ENCODE measurements around the gene PRMT7. TPM values are rescaled to one million over a fixed set of nuclear protein-coding genes. Genes with fewer than 3 reads are reported as not detected.
"Not testable (repeated sequence)": the region's sequence is repeated elsewhere in the genome, so short reads cannot be mapped to it uniquely, and the experiment has no call there.

PRMT7 gene
- total RNA-seq, 1 experiment from 2014 or later, result 47.5 TPM

DNA sequence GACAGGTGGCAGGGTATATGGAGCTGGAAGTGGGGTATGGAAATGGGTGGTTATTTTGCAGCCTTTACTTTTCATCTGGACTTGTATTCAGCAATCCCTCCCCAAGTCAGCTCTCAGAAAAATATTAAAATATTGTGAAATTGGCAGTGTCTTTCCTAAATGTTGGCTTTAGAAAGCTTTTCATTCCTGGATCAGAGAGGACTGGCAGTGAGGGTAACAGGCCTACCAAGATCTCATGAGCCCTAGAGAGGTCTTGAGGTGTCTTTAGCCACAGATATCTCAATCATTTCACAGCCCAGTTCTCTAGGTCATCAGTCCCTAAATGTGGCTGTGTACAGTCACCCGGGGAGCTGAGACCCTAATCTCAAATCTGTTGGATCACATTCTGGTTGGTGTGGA is 22.6 kb upstream of the PRMT7 start:
- ChIA-PET CTCF (interaction anchor here (0.5 kb wide), 1 partner anchor 31 kb away, joined by 3 read pairs; no protein-coding TSS in a partner anchor), POLR2A (ENCODE audit: unreplicated experiment) (interaction anchor here (0.7 kb wide), 1 partner anchor 55 kb away, joined by 3 read pairs; no protein-coding TSS in a partner anchor)
- BruUV-seq (replicated peaks), result no TSS peak
- H3K9me3 ChIP-seq (ENCODE audit: insufficient read depth, low read depth), result no peaks in the 10 kb centered on the region
- peaks cover 3% of the 10 kb centered on the region for H4K20me1 ChIP-seq (ENCODE audit: insufficient read depth)
- no peak overlapping the region for H3K4me3 ChIP-seq
- H3F3A ChIP-seq (ENCODE audit: insufficient read depth, low read depth), result no peaks in the 10 kb centered on the region
- 0 out of 2 replicates have a peak, but pooled peaks cover 4% of the 10 kb centered on the region for H3K36me3 ChIP-seq (ENCODE audit: low read depth)
- H2AFZ ChIP-seq, result no peak overlapping the region
- no peaks in the 10 kb centered on the region for H3K9me2 ChIP-seq (ENCODE audit: insufficient read depth)
- H3K27me3 ChIP-seq (ENCODE audit: insufficient read depth, low read depth), result no peaks in the 10 kb centered on the region
- TF ChIP-seq, protein P1, sequence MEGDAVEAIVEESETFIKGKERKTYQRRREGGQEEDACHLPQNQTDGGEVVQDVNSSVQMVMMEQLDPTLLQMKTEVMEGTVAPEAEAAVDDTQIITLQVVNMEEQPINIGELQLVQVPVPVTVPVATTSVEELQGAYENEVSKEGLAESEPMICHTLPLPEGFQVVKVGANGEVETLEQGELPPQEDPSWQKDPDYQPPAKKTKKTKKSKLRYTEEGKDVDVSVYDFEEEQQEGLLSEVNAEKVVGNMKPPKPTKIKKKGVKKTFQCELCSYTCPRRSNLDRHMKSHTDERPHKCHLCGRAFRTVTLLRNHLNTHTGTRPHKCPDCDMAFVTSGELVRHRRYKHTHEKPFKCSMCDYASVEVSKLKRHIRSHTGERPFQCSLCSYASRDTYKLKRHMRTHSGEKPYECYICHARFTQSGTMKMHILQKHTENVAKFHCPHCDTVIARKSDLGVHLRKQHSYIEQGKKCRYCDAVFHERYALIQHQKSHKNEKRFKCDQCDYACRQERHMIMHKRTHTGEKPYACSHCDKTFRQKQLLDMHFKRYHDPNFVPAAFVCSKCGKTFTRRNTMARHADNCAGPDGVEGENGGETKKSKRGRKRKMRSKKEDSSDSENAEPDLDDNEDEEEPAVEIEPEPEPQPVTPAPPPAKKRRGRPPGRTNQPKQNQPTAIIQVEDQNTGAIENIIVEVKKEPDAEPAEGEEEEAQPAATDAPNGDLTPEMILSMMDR (conservative IDR thresholded peaks at IDR 0.05), result no peak
- no peak for TF ChIP-seq EZH2 (IDR thresholded peaks at IDR 0.05; ENCODE audit: low read depth)
- H3K4me1 ChIP-seq (replicated peaks; ENCODE audit: insufficient read depth), result 0 out of 2 replicates have a peak, but pooled peaks cover 7% of the 10 kb centered on the region
- DNase-seq, result no peak
- intact Hi-C loops (cut with micrococcal nuclease; ENCODE audit: unreplicated experiment), result no loop called here
- no peak overlapping the region for H3K4me2 ChIP-seq
- H3K27ac ChIP-seq, result no peak overlapping the region
- H3K79me2 ChIP-seq (ENCODE audit: low read depth), result no peaks in the 10 kb centered on the region

DNA sequence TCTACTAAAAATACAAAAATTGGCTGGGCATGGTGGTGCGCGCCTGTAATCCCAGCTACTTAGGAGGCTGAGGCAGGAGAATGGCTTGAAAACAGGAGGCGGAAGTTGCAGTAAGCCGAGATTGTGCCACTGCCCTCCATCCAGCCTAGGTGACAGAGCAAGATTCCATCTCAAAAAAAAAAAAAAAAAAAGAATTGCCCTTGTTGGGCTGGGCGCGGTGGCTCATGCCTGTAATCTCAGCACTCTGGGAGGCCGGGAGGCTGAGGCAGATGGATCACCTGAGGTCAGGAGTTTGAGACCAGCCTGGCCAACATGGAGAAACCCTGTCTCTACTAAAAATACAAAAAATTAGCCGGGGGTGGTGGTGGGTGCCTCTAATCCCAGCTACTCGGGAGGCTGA is 22.0 kb upstream of the PRMT7 start:
- H3K4me2 ChIP-seq; H3K4me3 ChIP-seq; H3K27me3 ChIP-seq (ENCODE audit: insufficient read depth, low read depth); H3K9me3 ChIP-seq (ENCODE audit: insufficient read depth, low read depth); H3K4me1 ChIP-seq (replicated peaks; ENCODE audit: insufficient read depth); CTCF ChIA-PET; H3F3A ChIP-seq (ENCODE audit: insufficient read depth, low read depth); BruUV-seq (replicated peaks); intact Hi-C loops (cut with micrococcal nuclease; ENCODE audit: unreplicated experiment); DNase-seq; H3K9me2 ChIP-seq (ENCODE audit: insufficient read depth); H3K79me2 ChIP-seq (ENCODE audit: low read depth); POLR2A ChIA-PET (ENCODE audit: unreplicated experiment); H3K27ac ChIP-seq; H4K20me1 ChIP-seq (ENCODE audit: insufficient read depth); H2AFZ ChIP-seq; H3K36me3 ChIP-seq (ENCODE audit: low read depth): not testable (repeated sequence)

DNA sequence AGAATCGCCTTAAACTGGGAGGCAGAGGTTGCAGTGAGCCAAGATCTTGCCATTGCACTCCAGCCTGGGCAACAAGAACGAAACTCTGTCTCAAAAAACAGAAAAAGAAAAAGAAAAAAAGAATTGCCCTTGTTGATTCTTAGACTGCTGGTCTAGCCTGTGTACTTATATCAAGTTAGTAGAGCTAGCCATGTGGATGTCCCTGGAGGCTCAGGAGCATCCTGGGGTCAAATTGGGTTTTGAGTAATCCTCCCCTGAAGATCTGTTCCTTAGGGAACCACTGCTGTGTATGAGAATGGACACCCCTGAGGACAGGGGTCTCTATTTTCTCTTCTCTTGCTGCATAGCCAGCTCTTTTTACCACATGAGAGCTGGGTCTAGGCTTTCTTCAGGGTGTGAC is 21.6 kb upstream of the PRMT7 start:
- H3F3A ChIP-seq (ENCODE audit: insufficient read depth, low read depth), result no peaks in the 10 kb centered on the region
- no peak overlapping the region for H3K4me3 ChIP-seq
- TF ChIP-seq EZH2 (IDR thresholded peaks at IDR 0.05; ENCODE audit: low read depth), result no peak
- TF ChIP-seq, protein P1 (conservative IDR thresholded peaks at IDR 0.05), result no peak
- peaks cover 12% of the 10 kb centered on the region for H4K20me1 ChIP-seq (ENCODE audit: insufficient read depth)
- H2AFZ ChIP-seq, result no peak overlapping the region
- no peaks in the 10 kb centered on the region for H3K9me2 ChIP-seq (ENCODE audit: insufficient read depth)
- ChIA-PET POLR2A (ENCODE audit: unreplicated experiment) (no interaction called here), CTCF (no interaction called here)
- H3K27ac ChIP-seq, result no peak overlapping the region
- intact Hi-C loops (cut with micrococcal nuclease; ENCODE audit: unreplicated experiment), result no loop called here
- no peak overlapping the region for H3K4me2 ChIP-seq
- no peaks in the 10 kb centered on the region for H3K9me3 ChIP-seq (ENCODE audit: insufficient read depth, low read depth)
- BruUV-seq (replicated peaks), result no TSS peak
- no peaks in the 10 kb centered on the region for H3K27me3 ChIP-seq (ENCODE audit: insufficient read depth, low read depth)
- H3K79me2 ChIP-seq (ENCODE audit: low read depth), result no peaks in the 10 kb centered on the region
- DNase-seq, result no peak
- 0 out of 2 replicates have a peak, but pooled peaks cover 4% of the 10 kb centered on the region for H3K36me3 ChIP-seq (ENCODE audit: low read depth)
- H3K4me1 ChIP-seq (replicated peaks; ENCODE audit: insufficient read depth), result 0 out of 2 replicates have a peak, but pooled peaks cover 7% of the 10 kb centered on the region
